IgD-negative memory B cell (primary cell): ENCODE results near the gene FGF5. TPM values are rescaled to one million over a fixed set of nuclear protein-coding genes. Genes with fewer than 3 reads are reported as not detected.
"Not testable (repeated sequence)": the region's sequence is repeated elsewhere in the genome, so short reads cannot be mapped to it uniquely, and the experiment has no call there.

Experiments
- H3K27ac Mint-ChIP-seq, 3 donors: one replicate each; pipeline ENCODE4 v1.8.0; 2020 to 2022; ENCODE audit warnings: mild to moderate bottlenecking in 3 of 3, mixed read lengths in 3 of 3, moderate library complexity in 1 of 3
- H3K27me3 Mint-ChIP-seq: one replicate; pipeline ENCODE4 v1.8.0; 2021; ENCODE audit warnings: mixed read lengths
- H3K36me3 Mint-ChIP-seq: one replicate; pipeline ENCODE4 v1.8.0; 2020; ENCODE audit warnings: mild to moderate bottlenecking, mixed read lengths
- H3K4me1 Mint-ChIP-seq, 3 donors: one replicate each; pipeline ENCODE4 v1.8.0; 2020 to 2022; ENCODE audit warnings: mixed read lengths in 3 of 3, mild to moderate bottlenecking in 1 of 3
- H3K4me3 Mint-ChIP-seq, 4 donors: one replicate each; pipeline ENCODE4 v1.8.0; 2020 to 2022; ENCODE audit warnings: mild to moderate bottlenecking in 4 of 4, mixed read lengths in 4 of 4, moderate library complexity in 3 of 4
- H3K9me3 Mint-ChIP-seq, 3 donors: one replicate each; pipeline ENCODE4 v1.8.0; 2020 to 2021; ENCODE audit warnings: mixed read lengths in 3 of 3, mild to moderate bottlenecking in 1 of 3
- polyA plus RNA-seq: library from polyadenylated mRNA; unstranded; fragments of 300-500 nt; fragmentation: Illumina TruSeq; gene quantifications from one replicate; pipeline ENCODE4 v1.2.3, GENCODE V29; 2021

FGF5 gene
- polyA plus RNA-seq, 1 donor from 2014 or later, result not detected

DNA sequence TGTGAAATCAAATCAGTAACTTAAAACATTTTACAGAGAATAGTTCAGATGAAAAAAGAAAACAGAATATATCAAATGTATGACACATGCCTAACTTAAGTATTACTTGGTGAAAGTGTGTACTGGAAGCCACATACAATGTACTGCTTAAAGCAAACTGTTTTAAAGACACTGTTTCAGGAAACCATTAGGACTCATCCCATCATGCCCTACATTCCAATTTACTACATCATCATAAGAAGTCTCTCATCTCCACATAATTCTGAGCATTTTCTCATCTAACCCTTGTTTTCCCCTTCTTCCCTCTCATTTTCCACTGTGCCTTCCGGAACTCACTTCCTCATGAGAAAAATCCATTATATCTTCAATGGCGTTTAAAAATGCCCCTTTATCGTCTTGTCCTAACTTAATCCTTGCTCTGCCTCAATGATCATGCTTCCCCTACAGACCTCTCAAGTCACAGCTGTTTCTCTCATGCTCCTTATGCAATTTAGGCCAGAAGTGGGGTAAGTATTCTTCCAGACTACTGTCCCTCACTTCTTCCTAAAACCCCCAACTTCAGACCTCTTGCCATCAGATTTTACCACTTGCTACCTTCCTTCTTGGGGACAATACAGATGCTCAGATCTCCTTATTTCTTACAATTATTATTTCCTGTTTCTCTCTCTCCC is 26.8 kb upstream of the FGF5 start:
- no peaks in the 10 kb centered on the region for H3K9me3 Mint-ChIP-seq
- H3K4me3 Mint-ChIP-seq, result no peak overlapping the region
- H3K36me3 Mint-ChIP-seq, result no peaks in the 10 kb centered on the region
- no peak overlapping the region for H3K27ac Mint-ChIP-seq
- peaks cover 10% of the 10 kb centered on the region for H3K27me3 Mint-ChIP-seq
- H3K4me1 Mint-ChIP-seq, result no peaks in the 10 kb centered on the region

DNA sequence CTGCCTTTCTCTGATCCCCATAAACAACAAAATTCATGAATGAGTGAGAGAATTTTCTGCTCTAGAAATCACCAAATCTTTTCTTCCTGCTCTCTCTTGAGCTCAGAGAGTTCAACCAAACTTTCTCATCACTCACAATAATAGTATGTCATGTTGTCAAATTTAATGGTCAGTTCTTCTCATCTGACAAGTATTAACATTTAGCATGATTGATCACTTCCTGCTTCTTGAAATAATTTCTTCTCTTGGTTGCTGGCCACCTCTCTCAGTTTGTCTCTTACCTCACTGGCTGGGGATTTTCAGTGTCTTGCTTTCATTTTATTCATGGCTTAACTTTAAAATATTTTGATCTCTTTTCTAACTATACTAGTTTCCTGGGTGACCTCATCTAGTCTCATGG is 25.5 kb upstream of the FGF5 start:
- Mint-ChIP-seq H3K4me1 (no peaks in the 10 kb centered on the region), H3K9me3 (no peaks in the 10 kb centered on the region), H3K36me3 (no peaks in the 10 kb centered on the region), H3K4me3 (no peak overlapping the region), H3K27ac (no peak overlapping the region), H3K27me3 (peaks cover 12% of the 10 kb centered on the region)

DNA sequence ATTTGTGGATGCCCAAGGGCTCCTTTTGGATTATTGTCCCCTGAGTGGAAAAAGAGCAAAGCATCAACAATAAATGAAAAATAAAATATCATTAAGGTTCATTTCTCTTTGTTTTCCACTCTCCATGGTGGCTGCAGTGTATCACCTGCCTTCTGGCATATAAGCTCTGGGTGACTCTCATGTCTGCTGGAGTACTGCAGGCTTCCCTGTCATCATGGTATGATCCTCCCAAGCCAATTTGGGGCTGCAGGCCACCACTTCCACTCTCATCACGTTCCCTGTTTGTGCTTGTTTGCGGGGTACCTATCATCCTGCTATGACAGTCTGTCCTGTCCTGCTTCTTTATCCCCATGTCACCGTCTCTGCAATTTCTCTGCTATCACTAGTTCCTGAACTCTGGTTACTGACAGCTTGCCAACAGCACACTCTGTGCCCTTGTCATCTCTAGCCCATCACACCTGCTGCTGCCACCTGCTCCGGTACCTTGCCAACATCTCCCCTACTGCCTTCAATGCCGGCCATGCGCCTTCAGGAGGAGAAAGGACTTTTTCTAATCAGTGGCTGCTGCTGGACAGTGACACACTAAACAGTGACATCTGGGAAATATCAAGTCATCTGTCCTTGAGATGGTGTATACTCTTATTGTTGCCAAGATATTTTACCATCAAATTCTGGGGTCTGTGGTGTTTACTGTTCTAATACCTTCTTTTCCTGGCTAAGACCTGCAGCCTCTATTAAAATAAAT is 23.0 kb upstream of the FGF5 start:
- H3K4me3 Mint-ChIP-seq, result peak overlapping the region in 1 of 4 donors; percentile 12
- peaks cover 19% of the 10 kb centered on the region for H3K27me3 Mint-ChIP-seq
- no peak overlapping the region for H3K27ac Mint-ChIP-seq
- H3K4me1 Mint-ChIP-seq, result no peaks in the 10 kb centered on the region
- H3K9me3 Mint-ChIP-seq, result no peaks in the 10 kb centered on the region
- H3K36me3 Mint-ChIP-seq, result no peaks in the 10 kb centered on the region

DNA sequence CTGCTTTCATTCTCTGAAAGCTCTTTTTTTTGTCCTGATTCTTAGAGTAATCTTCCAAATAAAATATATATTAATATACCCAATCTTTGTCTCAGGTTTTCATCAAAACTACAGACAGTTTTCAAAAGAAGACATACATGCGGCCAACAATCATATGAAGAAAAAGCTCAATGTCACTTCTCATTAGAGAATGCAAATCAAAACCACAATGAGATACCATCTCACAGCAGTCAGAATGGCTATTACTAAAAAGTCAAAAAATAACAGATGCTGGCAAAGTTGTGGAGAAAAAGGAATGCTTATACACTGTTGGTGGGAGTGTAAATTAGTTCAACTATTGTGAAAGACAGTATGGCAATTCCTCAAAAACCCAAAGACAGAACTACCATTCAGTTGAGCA is 19.0 kb upstream of the FGF5 start:
- not testable (repeated sequence) for H3K36me3 Mint-ChIP-seq, H3K27ac Mint-ChIP-seq, H3K4me3 Mint-ChIP-seq, H3K4me1 Mint-ChIP-seq, H3K9me3 Mint-ChIP-seq
- peaks cover 22% of the 10 kb centered on the region for H3K27me3 Mint-ChIP-seq

DNA sequence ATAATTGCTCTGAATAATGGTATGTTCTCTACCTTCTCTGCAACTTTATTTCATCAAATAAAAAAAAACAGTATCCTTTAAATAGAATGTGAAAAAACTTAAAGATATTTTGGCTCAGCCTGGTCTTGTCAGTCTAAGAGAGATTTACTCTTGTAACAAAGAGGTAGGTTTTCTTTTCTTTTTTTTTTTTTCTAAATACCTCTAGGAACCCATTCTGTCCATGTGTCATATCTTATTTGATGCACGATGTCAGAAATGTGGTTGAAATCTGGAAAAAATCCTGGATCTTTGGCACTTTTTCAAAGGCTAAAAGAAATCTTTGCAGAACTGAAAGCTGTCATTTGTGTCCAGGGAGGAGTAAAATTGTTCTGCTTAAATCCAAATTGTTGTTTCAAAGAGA is 17.3 kb upstream of the FGF5 start:
- H3K27ac Mint-ChIP-seq, result no peak overlapping the region
- H3K27me3 Mint-ChIP-seq, result peaks cover 20% of the 10 kb centered on the region

DNA sequence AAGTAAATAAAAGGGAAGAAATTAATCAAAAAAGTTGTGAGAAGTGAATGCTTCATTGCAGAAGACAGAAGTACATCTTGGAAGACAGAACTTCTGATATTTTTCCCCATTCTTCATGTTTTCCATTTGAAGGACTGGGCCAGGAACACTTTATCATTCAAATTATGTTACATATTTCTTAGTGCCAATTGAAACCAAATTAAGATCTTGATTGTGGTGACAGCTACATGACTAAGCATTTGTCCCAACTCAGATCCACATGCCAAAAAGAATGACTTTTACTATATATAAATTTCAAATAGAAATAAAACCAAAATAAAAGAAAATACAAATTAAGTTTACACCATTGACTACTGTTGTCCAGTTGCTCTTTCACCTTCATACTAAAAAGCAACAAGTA is 14.0 kb upstream of the FGF5 start:
- Mint-ChIP-seq H3K4me3 (no peak overlapping the region), H3K9me3 (peaks cover 0 to 1% (median 0%) of the 10 kb centered on the region in 3 donors)

More for the DNA sequence above, 17.3 kb upstream of the FGF5 start:
- Mint-ChIP-seq H3K36me3 (no peaks in the 10 kb centered on the region), H3K9me3 (peaks cover 0 to 1% (median 0%) of the 10 kb centered on the region in 3 donors), H3K4me1 (peaks cover 0 to 5% (median 0%) of the 10 kb centered on the region in 3 donors), H3K4me3 (no peak overlapping the region)

DNA sequence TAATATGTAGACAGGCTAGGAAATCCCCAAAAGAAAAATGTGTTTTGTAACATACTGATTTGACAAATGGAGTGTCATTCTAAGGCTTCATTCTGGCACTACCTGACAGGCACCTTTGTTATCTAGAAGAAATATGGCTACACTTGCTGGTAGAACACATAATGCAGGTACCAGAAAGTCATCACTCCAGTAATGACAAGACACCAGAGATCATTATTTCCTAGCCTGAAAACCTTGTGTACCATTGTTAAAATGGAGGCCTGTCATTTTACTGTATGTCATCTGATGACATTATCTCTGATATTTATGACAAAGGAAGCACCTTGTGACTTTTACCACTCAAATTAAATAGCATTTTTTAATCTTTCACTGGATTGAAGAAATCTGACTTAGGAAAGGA is 13.5 kb upstream of the FGF5 start:
- H3K36me3 Mint-ChIP-seq, result no peaks in the 10 kb centered on the region
- peaks cover 10% of the 10 kb centered on the region for H3K27me3 Mint-ChIP-seq
- peaks cover 0 to 5% (median 0%) of the 10 kb centered on the region in 3 donors for H3K4me1 Mint-ChIP-seq
- no peak overlapping the region for H3K4me3 Mint-ChIP-seq
- peaks cover 0 to 1% (median 0%) of the 10 kb centered on the region in 3 donors for H3K9me3 Mint-ChIP-seq
- no peak overlapping the region for H3K27ac Mint-ChIP-seq

More for the DNA sequence above, 14.0 kb upstream of the FGF5 start:
- Mint-ChIP-seq H3K27me3 (peaks cover 7% of the 10 kb centered on the region), H3K4me1 (peaks cover 0 to 5% (median 0%) of the 10 kb centered on the region in 3 donors), H3K36me3 (no peaks in the 10 kb centered on the region), H3K27ac (no peak overlapping the region)

DNA sequence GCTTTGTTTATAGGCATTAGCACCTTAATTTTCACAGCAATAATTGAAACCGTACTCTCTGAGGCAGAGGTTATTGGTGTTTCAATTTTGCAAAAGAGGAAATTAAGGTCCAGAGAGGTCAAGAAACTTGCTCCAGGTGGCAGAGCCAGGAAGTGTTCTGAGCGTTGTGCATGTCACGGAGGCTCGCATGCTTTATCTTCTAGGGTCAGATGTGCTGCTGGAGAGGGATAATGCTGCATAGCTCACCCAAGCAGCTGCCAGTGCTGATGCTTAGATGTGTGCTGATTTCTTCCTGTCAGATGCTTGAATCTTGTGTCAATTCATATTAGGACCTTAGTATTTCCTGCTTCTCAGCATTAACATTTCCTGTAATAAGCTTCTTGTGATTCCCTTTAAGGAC is 13.0 kb upstream of the FGF5 start:
- Mint-ChIP-seq H3K27me3 (peaks cover 10% of the 10 kb centered on the region), H3K27ac (no peak overlapping the region), H3K9me3 (peaks cover 0 to 1% (median 0%) of the 10 kb centered on the region in 3 donors), H3K4me1 (peaks cover 0 to 5% (median 0%) of the 10 kb centered on the region in 3 donors), H3K4me3 (no peak overlapping the region), H3K36me3 (no peaks in the 10 kb centered on the region)

DNA sequence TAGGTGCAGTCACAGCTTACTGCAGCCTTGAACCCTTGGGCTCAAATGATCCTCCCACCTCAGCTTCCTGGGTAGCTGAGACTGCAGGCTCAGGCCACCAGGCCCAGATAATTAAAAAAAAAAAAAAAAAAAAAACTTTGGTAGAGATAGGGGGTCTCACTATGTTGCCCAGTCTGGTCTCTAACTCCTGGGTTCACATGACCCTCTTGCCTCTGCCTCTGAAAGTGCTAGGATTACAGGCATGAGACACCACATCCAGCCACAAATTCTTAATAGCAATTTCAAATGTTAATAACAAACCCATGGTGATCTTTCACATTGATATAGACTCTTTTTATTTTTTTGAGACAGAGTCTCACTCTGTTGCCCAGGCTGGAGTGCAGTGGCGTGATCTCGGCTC is 12.3 kb upstream of the FGF5 start:
- Mint-ChIP-seq H3K27ac (no peak overlapping the region), H3K36me3 (no peaks in the 10 kb centered on the region), H3K27me3 (peaks cover 10% of the 10 kb centered on the region), H3K4me3 (no peak overlapping the region), H3K4me1 (no peaks in the 10 kb centered on the region), H3K9me3 (peaks cover 0 to 1% (median 0%) of the 10 kb centered on the region in 3 donors)

DNA sequence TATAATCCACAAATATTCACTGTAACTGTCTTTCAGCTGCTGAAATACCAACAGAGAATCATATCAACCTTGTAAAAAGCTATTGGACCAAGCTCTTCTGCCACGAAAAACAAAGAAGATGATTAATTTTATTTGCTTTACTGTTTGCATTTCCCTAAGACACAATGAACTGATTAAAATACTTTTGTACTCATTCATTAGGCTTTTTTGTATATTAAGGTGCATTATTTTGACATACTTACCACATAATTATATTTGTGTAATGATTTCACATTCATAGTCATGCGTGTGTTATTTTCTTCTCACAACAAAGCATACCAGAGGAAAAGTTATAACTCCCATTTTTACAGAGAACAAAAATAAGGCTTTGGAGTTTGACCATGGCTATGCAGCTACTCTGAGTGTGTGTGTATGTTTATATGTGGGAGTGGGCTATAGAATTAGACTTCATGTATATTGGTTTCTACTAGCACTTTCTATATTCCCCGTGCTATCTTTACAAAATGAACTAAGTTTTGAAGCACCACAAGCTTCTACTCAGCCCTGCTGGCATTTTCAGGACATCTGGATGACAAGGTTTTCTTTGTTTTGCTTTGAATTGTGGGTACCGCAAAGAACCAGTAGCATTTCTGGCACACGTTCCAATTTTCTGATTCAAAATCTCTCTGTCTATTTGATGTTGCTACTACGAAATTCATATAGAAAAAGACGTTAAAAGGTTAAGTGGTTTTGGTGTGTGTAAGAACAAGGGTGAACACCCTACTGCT is 11.0 kb upstream of the FGF5 start:
- H3K36me3 Mint-ChIP-seq, result no peaks in the 10 kb centered on the region
- no peaks in the 10 kb centered on the region for H3K4me1 Mint-ChIP-seq
- H3K27ac Mint-ChIP-seq, result no peak overlapping the region
- H3K4me3 Mint-ChIP-seq, result no peak overlapping the region
- H3K27me3 Mint-ChIP-seq, result peaks cover 12% of the 10 kb centered on the region
- peaks cover 0 to 1% (median 0%) of the 10 kb centered on the region in 3 donors for H3K9me3 Mint-ChIP-seq

DNA sequence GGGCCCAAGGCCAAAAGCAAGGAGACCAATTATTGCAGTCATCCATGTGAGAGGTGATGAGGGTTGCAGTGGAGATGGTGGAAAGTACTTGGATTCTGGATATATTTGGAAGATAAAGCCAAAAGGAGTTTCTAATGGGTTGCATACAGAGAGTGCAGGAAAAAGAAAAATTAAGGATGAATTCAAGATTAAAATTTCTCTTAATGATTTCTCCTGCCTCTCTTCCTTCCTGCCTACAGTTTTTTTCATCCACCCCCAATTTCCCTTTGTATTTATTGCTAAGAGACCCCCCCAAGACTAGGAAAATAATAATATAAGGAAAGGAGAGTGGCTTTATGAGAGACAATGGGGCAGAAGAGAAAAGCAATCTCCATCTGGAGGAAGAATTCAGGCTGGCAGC is 8.6 kb upstream of the FGF5 start:
- Mint-ChIP-seq H3K4me1 (no peaks in the 10 kb centered on the region), H3K27ac (no peak overlapping the region), H3K36me3 (no peaks in the 10 kb centered on the region), H3K27me3 (peaks cover 16% of the 10 kb centered on the region), H3K9me3 (no peaks in the 10 kb centered on the region), H3K4me3 (no peak overlapping the region)

DNA sequence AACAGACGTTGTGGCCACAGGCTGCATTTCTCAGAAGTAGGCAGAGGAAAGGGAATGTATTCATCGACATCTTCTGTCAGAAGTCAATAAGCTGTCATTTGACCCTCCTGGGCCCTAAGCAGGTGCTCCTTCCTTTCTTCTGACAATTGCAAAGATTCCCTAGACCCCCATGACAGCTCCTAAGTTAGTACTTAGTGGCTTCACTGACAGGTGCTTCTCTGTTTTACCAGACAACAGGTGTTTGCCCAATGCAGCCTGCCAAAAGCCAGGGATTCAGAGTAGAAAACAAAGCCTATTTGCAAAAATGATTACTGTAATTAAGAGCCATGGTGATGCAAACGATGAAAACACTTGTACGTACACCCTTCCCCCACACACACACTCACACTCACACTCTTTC is 7.5 kb upstream of the FGF5 start:
- H3K27ac Mint-ChIP-seq, result no peak overlapping the region
- H3K36me3 Mint-ChIP-seq, result no peaks in the 10 kb centered on the region
- no peak overlapping the region for H3K4me3 Mint-ChIP-seq
- no peaks in the 10 kb centered on the region for H3K4me1 Mint-ChIP-seq
- no peaks in the 10 kb centered on the region for H3K9me3 Mint-ChIP-seq
- peaks cover 24% of the 10 kb centered on the region for H3K27me3 Mint-ChIP-seq

DNA sequence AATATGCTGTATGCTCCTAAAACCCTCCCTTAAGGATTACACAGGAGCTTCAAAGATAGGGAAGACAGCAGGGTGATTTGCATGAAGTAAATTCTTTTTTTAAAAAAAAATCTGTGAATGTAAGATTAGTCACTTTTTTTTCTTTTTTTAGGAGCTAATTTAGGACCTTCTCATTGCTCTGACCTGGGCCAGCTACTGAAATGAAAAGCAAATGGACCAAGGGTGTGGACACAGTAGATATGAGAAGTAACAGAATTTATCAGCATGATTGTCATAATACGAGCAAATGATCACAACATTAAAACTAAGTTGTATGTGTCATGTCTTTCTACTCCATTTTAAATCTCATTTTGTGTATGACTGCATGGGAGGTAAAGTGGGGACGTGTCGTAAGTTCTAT is 6.6 kb upstream of the FGF5 start:
- H3K9me3 Mint-ChIP-seq, result no peaks in the 10 kb centered on the region
- no peaks in the 10 kb centered on the region for H3K4me1 Mint-ChIP-seq
- peaks cover 32% of the 10 kb centered on the region for H3K27me3 Mint-ChIP-seq
- no peaks in the 10 kb centered on the region for H3K36me3 Mint-ChIP-seq
- H3K27ac Mint-ChIP-seq, result no peak overlapping the region
- H3K4me3 Mint-ChIP-seq, result no peak overlapping the region

DNA sequence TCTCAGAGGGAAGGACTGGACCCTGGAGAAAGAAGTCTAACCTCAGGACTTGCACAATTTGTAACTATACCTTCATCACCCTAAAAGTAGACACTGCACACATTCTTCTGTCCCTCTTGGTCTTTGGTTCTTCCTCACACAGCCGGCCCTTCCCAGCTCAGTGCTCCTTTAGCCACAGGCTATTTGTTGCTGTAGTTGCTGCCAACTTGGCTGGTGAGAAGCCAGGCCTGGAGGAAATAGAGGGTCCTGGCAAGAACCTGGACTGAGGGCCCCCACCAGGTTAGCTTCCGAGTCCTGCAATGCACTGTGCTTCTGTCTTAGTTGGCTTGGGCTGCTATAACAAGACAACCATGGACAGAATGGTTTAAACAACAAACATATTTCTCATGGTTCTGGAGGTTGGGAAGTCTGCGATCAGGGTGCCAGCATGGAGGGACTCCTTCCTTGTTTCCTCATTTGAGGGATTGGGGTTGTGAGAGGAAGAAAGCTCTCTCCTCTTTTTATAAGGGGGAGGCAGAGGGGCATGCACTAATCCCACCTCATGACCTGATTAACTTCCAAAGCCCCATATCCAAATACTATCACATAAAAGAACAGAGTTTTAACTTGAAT is 4.4 kb upstream of the FGF5 start:
- Mint-ChIP-seq H3K27me3 (peaks cover 53% of the 10 kb centered on the region), H3K4me3 (no peak overlapping the region), H3K27ac (no peak overlapping the region), H3K36me3 (no peaks in the 10 kb centered on the region), H3K4me1 (peaks cover 6 to 18% (median 15%) of the 10 kb centered on the region in 3 donors), H3K9me3 (no peaks in the 10 kb centered on the region)
